NCI-H2107 treated with DMSO at 0.1 percent for 48 hours (cell line): Measurements from ENCODE around the gene NPAS3.
A peak's percentile ranks its signal among the peaks of the same experiment; 100 is the strongest.

Source experiments
- DNase-seq: peaks from one replicate; lab custom pipeline; 2025; ENCODE audit not compliant: unreplicated experiment; lab: John Stamatoyannopoulos, UW

NPAS3 gene

DNA sequence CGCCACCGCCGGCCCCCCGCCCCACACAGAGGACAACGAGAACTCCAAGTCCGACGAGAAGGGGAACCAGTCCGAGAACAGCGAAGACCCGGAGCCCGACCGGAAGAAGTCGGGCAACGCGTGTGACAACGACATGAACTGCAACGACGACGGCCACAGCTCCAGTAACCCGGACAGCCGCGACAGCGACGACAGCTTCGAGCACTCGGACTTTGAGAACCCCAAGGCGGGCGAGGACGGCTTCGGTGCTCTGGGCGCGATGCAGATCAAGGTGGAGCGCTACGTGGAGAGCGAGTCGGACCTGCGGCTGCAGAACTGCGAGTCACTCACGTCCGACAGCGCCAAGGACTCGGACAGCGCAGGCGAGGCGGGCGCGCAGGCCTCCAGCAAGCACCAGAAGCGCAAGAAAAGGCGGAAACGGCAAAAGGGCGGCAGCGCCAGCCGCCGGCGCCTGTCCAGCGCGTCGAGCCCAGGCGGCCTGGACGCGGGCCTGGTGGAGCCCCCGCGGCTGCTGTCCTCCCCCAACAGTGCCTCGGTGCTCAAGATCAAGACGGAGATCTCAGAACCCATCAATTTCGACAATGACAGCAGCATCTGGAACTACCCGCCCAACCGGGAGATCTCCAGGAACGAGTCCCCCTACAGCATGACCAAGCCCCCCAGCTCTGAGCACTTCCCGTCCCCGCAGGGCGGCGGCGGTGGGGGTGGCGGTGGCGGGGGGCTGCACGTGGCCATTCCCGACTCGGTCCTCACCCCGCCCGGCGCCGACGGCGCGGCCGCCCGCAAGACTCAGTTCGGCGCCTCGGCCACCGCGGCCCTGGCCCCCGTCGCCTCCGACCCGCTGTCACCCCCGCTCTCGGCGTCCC is 861.3 kb downstream of the NPAS3 start:
- DNase-seq, result no peak

GRCh38 chr14:33800735-33801163 is 862.1 kb downstream of the NPAS3 start:
- DNase-seq, result no peak

DNA sequence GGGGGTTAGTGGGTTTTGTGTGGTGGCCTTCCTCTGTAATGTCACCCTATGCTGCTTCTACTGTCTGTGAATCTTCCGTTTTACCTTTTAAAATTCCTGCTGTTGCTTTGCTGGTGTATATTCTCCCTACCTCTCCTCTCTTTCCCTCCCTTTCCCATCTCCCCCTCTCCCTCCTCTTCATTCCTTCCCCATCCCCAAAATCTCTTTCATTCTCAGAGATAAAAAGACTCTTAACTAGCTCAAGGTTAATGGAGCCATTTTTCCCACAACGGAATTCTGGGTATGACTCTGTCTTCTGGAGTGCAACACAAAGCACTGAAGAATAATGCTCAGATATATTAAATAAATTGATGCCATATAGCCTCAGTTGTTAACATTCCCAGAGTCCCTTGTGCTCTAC is 864.1 kb downstream of the NPAS3 start:
- DNase-seq, result no peak

- DNase-seq, result no peak
Observed at GRCh38 chr14:33805593-33805992, 866.9 kb downstream of the NPAS3 start.

DNA sequence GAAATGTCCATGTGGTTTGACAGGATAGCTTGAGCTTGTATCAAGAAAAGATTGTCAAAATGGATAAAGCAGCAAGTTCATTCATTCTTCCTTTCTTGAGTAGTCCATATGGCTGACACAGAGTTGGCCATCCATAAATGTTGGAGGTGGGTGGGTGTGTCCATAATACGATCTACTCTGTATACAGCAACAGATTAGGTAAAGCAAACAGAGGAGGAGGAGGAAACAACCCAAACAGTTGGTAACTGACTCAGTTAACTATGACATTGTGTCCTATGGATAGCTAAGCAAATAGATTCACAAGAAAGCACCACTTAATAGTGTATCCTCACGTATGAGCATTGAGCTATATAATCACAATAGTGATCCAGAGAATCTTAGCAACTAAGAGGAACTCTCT is 868.2 kb downstream of the NPAS3 start:
- DNase-seq, result no peak

- DNase-seq, result no peak
Observed at GRCh38 chr14:33808187-33808586, 869.5 kb downstream of the NPAS3 start.

GRCh38 chr14:33809396-33809981 is 870.8 kb downstream of the NPAS3 start:
- DNase-seq, result peak; percentile 64

GRCh38 chr14:33810308-33810707 is 871.6 kb downstream of the NPAS3 start:
- DNase-seq, result peak; percentile 95

DNA sequence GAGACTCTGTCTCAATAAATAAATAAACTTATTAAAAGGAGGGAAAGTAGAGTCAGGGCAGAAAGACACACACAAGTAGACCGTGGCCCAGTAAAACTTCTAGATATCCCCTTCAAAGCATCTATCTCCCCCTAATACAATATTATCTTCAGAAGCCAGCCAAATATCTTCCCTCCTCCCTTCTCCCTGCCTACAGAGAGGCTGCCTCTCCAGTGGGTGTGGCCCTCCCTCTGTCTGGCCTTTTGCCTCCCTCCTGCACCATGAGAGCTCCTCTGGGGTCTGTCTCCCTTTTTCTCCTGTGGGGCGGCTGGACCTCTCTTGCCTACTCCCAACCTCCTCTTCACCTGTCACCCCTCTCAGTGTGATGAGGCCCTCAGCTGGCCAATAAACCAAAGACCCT is 873.0 kb downstream of the NPAS3 start:
- DNase-seq, result no peak

- no peak for DNase-seq
Observed at GRCh38 chr14:33812181-33812580, 873.5 kb downstream of the NPAS3 start.

DNA sequence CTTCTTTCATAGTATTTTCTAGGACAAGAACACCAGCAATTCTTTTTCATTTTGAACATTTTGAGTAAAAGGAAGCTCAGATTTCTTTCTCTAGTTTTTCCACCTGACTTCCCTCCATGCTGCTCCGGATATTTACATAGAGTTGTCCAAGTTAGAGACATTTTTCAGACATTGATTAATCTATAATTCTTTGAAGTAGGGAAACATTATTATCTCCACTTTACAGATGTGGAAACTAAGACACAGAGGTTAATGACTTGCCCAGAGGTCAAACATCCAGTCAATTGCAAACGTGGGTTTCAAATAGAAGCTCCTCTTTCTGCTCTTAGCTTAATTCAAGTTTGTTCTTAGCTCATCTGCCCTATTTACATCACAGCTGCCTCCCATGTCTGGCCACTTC is 873.9 kb downstream of the NPAS3 start:
- DNase-seq, result no peak

DNA sequence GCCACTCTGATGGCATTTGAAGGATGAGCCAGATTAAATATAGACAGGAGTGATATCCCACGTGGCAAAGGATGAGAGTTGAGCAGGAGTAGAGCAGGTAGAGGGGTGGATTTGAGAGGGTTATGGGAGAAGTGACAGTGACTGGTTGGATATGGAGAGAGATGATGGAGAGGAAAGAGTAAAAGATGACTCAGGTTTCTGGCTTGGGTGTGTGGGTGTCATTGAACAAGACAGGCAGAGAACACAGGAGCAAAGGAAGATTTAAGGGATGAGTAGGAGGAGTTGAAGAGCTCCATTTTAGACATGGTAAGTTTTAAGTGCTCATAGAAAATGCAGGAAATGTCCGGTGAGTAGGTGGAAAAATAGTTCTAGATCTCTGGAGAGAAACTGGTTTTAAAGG is 875.3 kb downstream of the NPAS3 start:
- no peak for DNase-seq

DNA sequence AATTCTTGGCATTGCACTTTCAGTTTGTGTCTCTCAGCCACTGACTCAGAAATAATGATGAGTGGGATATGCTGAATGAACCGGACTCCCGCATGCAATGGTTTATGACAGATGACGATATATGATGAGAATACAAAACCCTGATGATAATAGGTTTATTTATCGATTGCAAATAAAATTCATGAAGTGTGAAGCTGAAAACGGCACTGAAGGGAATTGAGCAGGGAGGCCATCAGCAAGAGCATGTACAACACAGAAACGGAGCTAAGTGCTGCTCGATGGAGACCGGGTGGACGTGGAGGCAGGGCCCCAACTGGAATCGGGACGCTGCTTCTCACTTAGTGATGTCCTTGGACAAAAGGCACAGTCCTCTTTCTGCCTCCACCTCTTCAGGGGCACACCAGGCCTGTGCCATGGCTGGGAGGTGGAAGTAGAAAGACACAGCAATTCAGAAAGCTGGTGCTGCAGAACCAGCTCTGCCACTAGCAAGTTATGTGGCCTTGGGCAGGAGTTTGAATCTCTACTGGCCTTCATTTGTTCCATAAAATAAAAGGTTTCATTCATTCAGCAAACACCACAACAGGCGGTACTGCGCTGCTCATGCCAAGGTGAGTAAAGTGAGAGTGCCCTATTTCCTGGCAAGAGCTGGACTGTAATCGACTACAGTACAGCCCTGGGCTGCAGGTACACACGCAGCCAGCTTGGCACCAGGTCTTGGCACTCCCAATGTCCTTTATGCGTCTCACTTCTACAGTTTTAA is 895.2 kb downstream of the NPAS3 start:
- DNase-seq, result no peak

- no peak for DNase-seq
Observed at GRCh38 chr14:33834466-33835260, 896.0 kb downstream of the NPAS3 start.

DNA sequence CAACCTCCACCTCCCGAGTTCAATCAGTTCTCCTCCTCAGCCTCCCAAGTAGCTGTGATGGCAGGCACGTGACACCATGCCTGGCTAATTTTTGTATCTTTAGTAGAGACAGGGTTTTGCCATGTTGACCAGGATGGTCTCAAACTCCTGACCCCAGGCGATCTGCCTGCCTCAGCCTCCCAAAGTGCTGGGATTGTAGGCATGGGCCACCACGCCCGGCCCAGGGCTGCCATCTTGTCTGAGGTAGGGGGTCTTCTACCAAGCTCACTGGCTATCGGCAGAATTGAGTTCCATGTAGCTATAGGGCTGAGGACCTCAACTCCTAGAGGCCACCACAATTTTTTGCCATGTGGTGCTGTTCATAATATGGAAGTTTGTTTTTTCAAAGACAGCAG is 896.6 kb downstream of the NPAS3 start:
- no peak for DNase-seq

DNA sequence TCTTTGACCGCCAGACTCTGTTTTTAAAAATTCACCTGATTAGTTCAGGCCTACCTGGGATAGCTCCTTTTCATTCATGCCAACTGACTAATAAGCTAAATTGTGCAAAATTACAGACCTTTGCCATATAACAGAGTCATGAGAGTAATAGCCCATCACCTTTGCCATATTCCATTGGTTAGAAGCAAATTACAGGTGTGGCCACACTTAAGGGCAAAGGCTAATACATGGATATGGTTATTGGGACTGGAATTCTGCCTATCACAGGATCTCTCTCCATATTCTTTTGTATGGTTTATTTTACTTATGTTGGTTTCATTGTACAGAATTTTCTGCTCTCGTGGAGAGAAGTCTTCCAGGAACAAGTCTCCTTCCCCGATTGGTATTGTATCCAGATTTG is 897.0 kb downstream of the NPAS3 start:
- no peak for DNase-seq

- peak; percentile 87 for DNase-seq
Observed at GRCh38 chr14:33836203-33836899, 897.7 kb downstream of the NPAS3 start.

DNA sequence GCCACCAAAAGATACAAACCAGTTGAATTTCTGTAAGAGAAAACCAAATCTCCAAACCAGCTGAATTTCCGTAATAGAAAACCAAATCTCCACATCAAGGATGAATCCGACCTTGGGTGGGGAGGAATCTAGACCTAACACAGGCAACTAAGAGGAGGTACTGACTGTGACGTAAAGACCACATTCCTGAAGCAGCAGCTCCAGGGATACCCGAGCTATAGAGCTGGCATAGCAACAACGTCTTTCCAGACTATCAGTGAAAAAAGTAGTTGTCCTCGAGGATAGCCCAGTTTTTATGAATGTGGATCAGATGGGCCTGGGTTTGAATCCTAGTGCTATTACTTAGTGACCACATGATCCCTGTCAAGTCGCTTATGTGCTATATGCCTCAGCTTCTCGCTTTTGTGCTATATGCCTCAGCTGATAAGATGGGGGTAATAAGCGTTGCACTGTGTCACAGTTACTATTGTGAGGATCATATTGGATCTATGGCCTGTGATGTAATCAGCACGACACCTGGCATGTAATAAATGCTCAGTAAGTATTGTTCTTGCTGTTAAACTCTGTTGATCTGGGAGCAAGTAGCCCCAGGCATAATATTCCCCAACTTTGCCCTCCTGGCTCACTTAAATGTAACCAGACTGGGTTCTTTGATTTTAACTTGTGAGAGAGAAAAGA is 898.4 kb downstream of the NPAS3 start:
- peak; percentile 49 for DNase-seq

- DNase-seq, result no peak
Observed at GRCh38 chr14:33837943-33838683, 899.4 kb downstream of the NPAS3 start.
